HL-60 (cell line): Measurements from ENCODE around the gene VN1R5.

Experiments
- DNase-seq, 2 experiments: peaks; one replicate each; pipeline ENCODE4 v3.0.0-alpha.2; 2010 to 2020; ENCODE audit warnings: low read depth in 1 of 2, low spot score in 1 of 2
- H3K27ac ChIP-seq: fragments of 250-450 bp; sonication (Bioruptor Pico); replicated peaks from 2 replicates; pipeline ENCODE4 v1.5.1; 2020; ENCODE audit warnings: mild to moderate bottlenecking, moderate library complexity
- H3K27me3 ChIP-seq: fragments of 250-450 bp; sonication (Bioruptor Pico); 2 replicates; pipeline ENCODE4 v1.5.1; 2021; ENCODE audit warnings: mild to moderate bottlenecking, moderate library complexity; ENCODE audit not compliant: insufficient read depth, poor library complexity, severe bottlenecking
- H3K4me3 ChIP-seq: replicated peaks from 2 replicates; pipeline ENCODE4 v1.5.1; 2011; ENCODE audit warnings: mild to moderate bottlenecking, control low read depth, low read length; ENCODE audit not compliant: insufficient read depth
- GABPA ChIP-seq: IDR thresholded peaks from 2 replicates; pipeline ENCODE4 v1.6.1; 2012; ENCODE audit warnings: low read depth
- POLR2AphosphoS5 ChIP-seq: IDR thresholded peaks from 2 replicates; pipeline ENCODE4 v1.6.1; 2012; ENCODE audit warnings: low read depth
- SPI1 ChIP-seq: IDR thresholded peaks from 2 replicates; pipeline ENCODE4 v1.6.1; 2012; ENCODE audit warnings: low read depth, mild to moderate bottlenecking, borderline replicate concordance
- TF ChIP-seq, protein P1 (sequence below): IDR thresholded peaks from 2 replicates; pipeline ENCODE4 v1.6.1; 2012; ENCODE audit warnings: low read depth; ENCODE audit not compliant: insufficient replicate concordance
- TF ChIP-seq, protein P2 (sequence below): IDR thresholded peaks from one replicate; pipeline ENCODE4 v1.5.1; 2011; ENCODE audit warnings: low read length, control low read depth, inconsistent platforms; ENCODE audit not compliant: insufficient read depth

The VN1R5 gene

DNA sequence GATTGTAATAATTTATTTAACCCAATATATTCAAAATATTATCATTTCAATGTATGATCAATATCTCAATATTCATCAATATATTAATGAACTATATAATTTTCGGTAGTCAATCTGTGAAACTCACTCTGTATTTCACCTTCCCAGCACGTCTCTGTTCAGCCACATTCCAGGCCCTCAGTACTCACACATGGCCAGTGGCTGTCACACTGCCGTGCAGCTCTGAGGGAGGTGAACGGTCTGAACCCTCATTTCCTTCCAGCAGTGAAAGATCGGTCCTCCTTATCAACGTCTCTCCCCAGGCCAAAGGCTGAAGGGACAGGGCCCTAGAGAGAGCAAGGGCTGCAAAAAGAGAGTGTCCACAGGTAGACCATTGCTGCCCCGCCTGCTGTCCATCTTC is 44.5 kb upstream of the VN1R5 start:
- Histone ChIP-seq H3K27ac (peak overlapping the region; percentile 88), H3K27me3 (no peaks in the 10 kb centered on the region), H3K4me3 (no peak overlapping the region)
- no peak for DNase-seq
- TF ChIP-seq POLR2AphosphoS5 (no peak), SPI1 (no peak), GABPA (no peak)
- TF ChIP-seq, protein P1, sequence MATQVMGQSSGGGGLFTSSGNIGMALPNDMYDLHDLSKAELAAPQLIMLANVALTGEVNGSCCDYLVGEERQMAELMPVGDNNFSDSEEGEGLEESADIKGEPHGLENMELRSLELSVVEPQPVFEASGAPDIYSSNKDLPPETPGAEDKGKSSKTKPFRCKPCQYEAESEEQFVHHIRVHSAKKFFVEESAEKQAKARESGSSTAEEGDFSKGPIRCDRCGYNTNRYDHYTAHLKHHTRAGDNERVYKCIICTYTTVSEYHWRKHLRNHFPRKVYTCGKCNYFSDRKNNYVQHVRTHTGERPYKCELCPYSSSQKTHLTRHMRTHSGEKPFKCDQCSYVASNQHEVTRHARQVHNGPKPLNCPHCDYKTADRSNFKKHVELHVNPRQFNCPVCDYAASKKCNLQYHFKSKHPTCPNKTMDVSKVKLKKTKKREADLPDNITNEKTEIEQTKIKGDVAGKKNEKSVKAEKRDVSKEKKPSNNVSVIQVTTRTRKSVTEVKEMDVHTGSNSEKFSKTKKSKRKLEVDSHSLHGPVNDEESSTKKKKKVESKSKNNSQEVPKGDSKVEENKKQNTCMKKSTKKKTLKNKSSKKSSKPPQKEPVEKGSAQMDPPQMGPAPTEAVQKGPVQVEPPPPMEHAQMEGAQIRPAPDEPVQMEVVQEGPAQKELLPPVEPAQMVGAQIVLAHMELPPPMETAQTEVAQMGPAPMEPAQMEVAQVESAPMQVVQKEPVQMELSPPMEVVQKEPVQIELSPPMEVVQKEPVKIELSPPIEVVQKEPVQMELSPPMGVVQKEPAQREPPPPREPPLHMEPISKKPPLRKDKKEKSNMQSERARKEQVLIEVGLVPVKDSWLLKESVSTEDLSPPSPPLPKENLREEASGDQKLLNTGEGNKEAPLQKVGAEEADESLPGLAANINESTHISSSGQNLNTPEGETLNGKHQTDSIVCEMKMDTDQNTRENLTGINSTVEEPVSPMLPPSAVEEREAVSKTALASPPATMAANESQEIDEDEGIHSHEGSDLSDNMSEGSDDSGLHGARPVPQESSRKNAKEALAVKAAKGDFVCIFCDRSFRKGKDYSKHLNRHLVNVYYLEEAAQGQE = no peak
- TF ChIP-seq, protein P2, sequence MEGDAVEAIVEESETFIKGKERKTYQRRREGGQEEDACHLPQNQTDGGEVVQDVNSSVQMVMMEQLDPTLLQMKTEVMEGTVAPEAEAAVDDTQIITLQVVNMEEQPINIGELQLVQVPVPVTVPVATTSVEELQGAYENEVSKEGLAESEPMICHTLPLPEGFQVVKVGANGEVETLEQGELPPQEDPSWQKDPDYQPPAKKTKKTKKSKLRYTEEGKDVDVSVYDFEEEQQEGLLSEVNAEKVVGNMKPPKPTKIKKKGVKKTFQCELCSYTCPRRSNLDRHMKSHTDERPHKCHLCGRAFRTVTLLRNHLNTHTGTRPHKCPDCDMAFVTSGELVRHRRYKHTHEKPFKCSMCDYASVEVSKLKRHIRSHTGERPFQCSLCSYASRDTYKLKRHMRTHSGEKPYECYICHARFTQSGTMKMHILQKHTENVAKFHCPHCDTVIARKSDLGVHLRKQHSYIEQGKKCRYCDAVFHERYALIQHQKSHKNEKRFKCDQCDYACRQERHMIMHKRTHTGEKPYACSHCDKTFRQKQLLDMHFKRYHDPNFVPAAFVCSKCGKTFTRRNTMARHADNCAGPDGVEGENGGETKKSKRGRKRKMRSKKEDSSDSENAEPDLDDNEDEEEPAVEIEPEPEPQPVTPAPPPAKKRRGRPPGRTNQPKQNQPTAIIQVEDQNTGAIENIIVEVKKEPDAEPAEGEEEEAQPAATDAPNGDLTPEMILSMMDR = no peak

DNA sequence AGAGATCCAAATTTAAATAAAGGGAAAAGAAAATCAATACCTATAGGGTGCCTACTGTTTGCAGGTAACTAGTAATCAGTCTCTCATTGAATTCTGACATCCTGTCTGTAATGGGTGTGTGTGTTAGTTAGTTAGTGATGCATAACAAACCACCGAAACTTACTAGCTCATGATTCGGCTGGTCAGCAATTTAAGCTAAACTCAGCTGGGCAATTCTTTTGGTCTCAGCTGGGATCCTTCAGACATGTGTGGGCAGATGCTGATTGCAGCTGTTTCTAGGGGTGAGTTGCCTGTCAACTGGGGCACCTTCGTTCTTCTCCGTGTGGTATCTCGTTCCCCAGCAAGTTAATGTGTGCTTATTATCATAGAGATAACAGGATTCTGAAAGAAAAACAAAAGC is 43.9 kb upstream of the VN1R5 start:
- no peaks in the 10 kb centered on the region for H3K27me3 ChIP-seq
- H3K27ac ChIP-seq = no peak overlapping the region
- TF ChIP-seq, protein P2 = no peak
- TF ChIP-seq GABPA = no peak
- no peak for TF ChIP-seq SPI1
- TF ChIP-seq, protein P1 = no peak
- no peak for TF ChIP-seq POLR2AphosphoS5
- DNase-seq = no peak
- H3K4me3 ChIP-seq = no peak overlapping the region

DNA sequence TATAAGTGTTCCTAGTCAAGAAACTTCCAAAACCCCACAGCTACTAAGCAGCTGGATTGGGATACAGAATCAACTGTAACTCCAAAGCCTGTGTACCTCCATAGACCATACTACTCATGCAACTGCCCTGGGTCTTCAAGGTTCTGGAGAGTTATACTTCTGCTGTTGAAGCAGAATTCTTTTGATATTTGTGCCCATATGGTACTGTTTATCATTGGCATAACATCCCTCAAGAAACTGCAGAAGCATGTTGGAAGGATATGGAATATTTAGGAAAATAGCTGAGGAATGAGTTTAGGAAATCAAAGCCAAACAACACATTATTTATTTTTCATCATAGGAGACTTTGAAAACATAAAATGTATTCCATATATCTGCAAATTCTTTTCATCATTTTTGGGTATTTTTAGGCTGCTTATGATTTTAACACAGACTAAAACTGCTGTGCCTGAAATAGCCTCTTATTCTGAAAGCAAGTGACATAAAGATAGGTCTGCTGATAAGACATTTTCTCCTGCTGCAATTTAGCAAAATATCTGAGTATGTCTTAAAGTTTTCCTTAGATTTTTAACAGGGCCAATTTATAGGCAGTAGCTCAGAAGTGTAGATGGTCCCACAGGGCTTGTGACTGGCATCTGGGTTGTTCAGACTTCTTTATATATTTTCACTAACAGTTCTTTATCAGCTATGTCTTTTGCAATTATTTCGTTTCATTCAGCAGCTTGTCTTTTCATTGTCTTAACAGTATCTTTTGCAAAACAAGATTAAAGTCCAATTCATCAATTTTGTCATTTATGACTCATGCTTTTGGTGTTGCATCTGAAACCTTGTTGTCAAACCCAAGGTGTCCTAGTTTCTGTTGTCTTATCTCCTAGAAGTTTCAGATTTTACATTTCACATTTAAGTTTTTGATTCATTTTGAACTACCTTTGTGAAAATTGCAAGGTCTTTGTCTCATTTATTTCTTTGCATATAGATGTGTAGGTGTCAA is 43.0 kb upstream of the VN1R5 start:
- TF ChIP-seq, protein P1 = no peak
- TF ChIP-seq, protein P2 = no peak
- Histone ChIP-seq H3K4me3 (no peak overlapping the region), H3K27ac (no peak overlapping the region), H3K27me3 (no peaks in the 10 kb centered on the region)
- no peak for DNase-seq
